ENCODE data around the gene PRR20G.

The PRR20G gene

GRCh38 chr3:127234778-127235177 lies 53.1 kb downstream of the PRR20G start:
- no peak for DNase-seq (ENCODE audit: extremely low read depth, low read depth)
- no peak for TF ChIP-seq CTCF (IDR thresholded peaks at IDR 0.05; ENCODE audit: low read depth, low read length)
